Fibroblast of lung (primary cell): ENCODE data around the gene PREB. TPM values are rescaled to one million over a fixed set of nuclear protein-coding genes. Genes with fewer than 3 reads are reported as not detected.
A peak's percentile ranks its signal among the peaks of the same experiment; 100 is the strongest.

Source experiments
- DNase-seq, 2 donors: peaks; one replicate each; pipeline versions ENCODE4 v3.0.0 to v3.0.0-alpha.2; 2010; ENCODE audit warnings: low read depth in 2 of 2
- H2AFZ ChIP-seq: 2 replicates; pipeline ENCODE4 v1.5.1; 2012; ENCODE audit warnings: low read length, control low read depth, inconsistent platforms
- H3K27ac ChIP-seq: 2 replicates; pipeline ENCODE4 v1.5.1; 2011; ENCODE audit warnings: low read length, control low read depth; ENCODE audit not compliant: insufficient read depth
- H3K27me3 ChIP-seq: 2 replicates; pipeline ENCODE4 v1.5.1; 2011; ENCODE audit warnings: mild to moderate bottlenecking, low read length; ENCODE audit not compliant: control insufficient read depth, insufficient read depth
- H3K36me3 ChIP-seq: 2 replicates; pipeline ENCODE4 v1.5.1; 2011; ENCODE audit warnings: low read length; ENCODE audit not compliant: control insufficient read depth, insufficient read depth
- H3K4me1 ChIP-seq: 2 replicates; pipeline ENCODE4 v1.5.1; 2011; ENCODE audit warnings: low read length; ENCODE audit not compliant: control insufficient read depth, insufficient read depth; ENCODE audit errors: extremely low read depth
- H3K4me2 ChIP-seq: 2 replicates; pipeline ENCODE4 v1.5.1; 2011; ENCODE audit warnings: low read length, control low read depth; ENCODE audit not compliant: insufficient read depth; ENCODE audit errors: extremely low read depth
- H3K4me3 ChIP-seq, 4 experiments: fragments of 200-600 bp in 1 of 4; sonication (generic) in 1 of 4; replicated peaks in 1 of 4; 2 replicates each; pipeline ENCODE4 v1.5.1; 2011 to 2016; ENCODE audit warnings: low read length in 4 of 4, low read depth in 3 of 4, mild to moderate bottlenecking in 3 of 4, control low read depth in 2 of 4, inconsistent platforms in 1 of 4, mixed read lengths in 1 of 4; ENCODE audit not compliant: insufficient read depth in 1 of 4; ENCODE audit errors: control extremely low read depth in 1 of 4
- H3K79me2 ChIP-seq: 2 replicates; pipeline ENCODE4 v1.5.1; 2012; ENCODE audit warnings: mild to moderate bottlenecking, low read length, inconsistent platforms; ENCODE audit not compliant: control insufficient read depth, insufficient read depth
- H3K9ac ChIP-seq: 2 replicates; pipeline ENCODE4 v1.5.1; 2011; ENCODE audit warnings: mild to moderate bottlenecking, low read length, control low read depth; ENCODE audit not compliant: insufficient read depth
- H3K9me3 ChIP-seq: 2 replicates; pipeline ENCODE4 v1.5.1; 2012; ENCODE audit warnings: low read depth, low read length; ENCODE audit not compliant: control insufficient read depth, insufficient read depth
- H4K20me1 ChIP-seq: 2 replicates; pipeline ENCODE4 v1.5.1; 2011; ENCODE audit warnings: low read length; ENCODE audit not compliant: control insufficient read depth, insufficient read depth; ENCODE audit errors: extremely low read depth
- CTCF ChIP-seq, 2 donors: IDR thresholded peaks in 1 of 2; conservative IDR thresholded peaks in 1 of 2; 1 replicate in 1 of 2; 2 replicates in 1 of 2; pipeline ENCODE4 v1.5.1; 2011 to 2012; ENCODE audit warnings: low read length in 2 of 2, control low read depth in 1 of 2, inconsistent platforms in 1 of 2, low read depth in 1 of 2, mild to moderate bottlenecking in 1 of 2
- EZH2 ChIP-seq: IDR thresholded peaks from 2 replicates; pipeline ENCODE4 v1.5.1; 2012; ENCODE audit warnings: low read length, control low read depth, mild to moderate bottlenecking; ENCODE audit errors: missing control alignments
- polyA plus RNA-seq, 2 donors: library from polyadenylated mRNA; depleted of rRNA in 1 of 2; stranded (reverse) in 1 of 2; unstranded in 1 of 2; fragments of >200 nt; gene quantifications; 2 replicates each; pipeline ENCODE4 v1.2.1, GENCODE V29; 2011 to 2012; ENCODE audit warnings: missing spikeins in 1 of 2
- total RNA-seq: library from RNA; depleted of rRNA; stranded (reverse); fragments of >200 nt; gene quantifications from 2 replicates; pipeline ENCODE4 v1.2.1, GENCODE V29; 2014

The PREB gene
- total and polyA plus RNA-seq, 2 donors (not counting 1 experiment from before 2014, with no cell fraction given), result 36.0 to 42.9 TPM

- TF ChIP-seq EZH2, result no peak
- TF ChIP-seq CTCF (conservative IDR thresholded peaks at IDR 0.05 in 1 of 2, IDR thresholded peaks at IDR 0.05 in 1 of 2; ENCODE audit: low read depth in 1 of 2, low read length in 2 of 2), result no peak
- DNase-seq, result peak in 1 of 2 donors; percentile 11
- Histone ChIP-seq H3K4me1 (no peaks in the 10 kb centered on the region), H2AFZ (peak within 1 kb of the TSS; percentile 92), H3K36me3 (no peaks in the 10 kb centered on the region), H3K4me2 (peak within 1 kb of the TSS; percentile 85), H3K27ac (no peak within 1 kb of the TSS), H3K79me2 (no peaks in the 10 kb centered on the region), H3K4me3 (peak within 1 kb of the TSS; percentile 48 to 62 (median 52)), H3K9me3 (no peaks in the 10 kb centered on the region), H4K20me1 (no peaks in the 10 kb centered on the region), H3K9ac (no peak within 1 kb of the TSS), H3K27me3 (peaks cover 29% of the 10 kb centered on the region)
These were observed 10.9 kb downstream of the PREB start, which contains the start of gene ABHD1 for GRCh38 chr2:27123302-27124150. ABHD1 (plus strand) TSS chr2:27123815; CDS start chr2:27123949, 134 bp downstream.

GRCh38 chr2:27122791-27123190 lies 11.6 kb downstream of the PREB start:
- no peaks in the 10 kb centered on the region for H3K36me3 ChIP-seq
- no peak overlapping the region for H2AFZ ChIP-seq
- H3K9ac ChIP-seq, result no peak overlapping the region

More at GRCh38 chr2:27122791-27123190, 11.6 kb downstream of the PREB start:
- Histone ChIP-seq H3K27me3 (peaks cover 36% of the 10 kb centered on the region), H3K4me1 (no peaks in the 10 kb centered on the region), H3K4me3 (no peak overlapping the region), H3K4me2 (no peak overlapping the region), H3K9me3 (no peaks in the 10 kb centered on the region), H4K20me1 (no peaks in the 10 kb centered on the region), H3K79me2 (no peaks in the 10 kb centered on the region), H3K27ac (no peak overlapping the region)
- TF ChIP-seq EZH2 (no peak), CTCF (conservative IDR thresholded peaks at IDR 0.05 in 1 of 2, IDR thresholded peaks at IDR 0.05 in 1 of 2; ENCODE audit: low read depth in 1 of 2, low read length in 2 of 2) (no peak)
- DNase-seq, result no peak
